ENCODE data around the gene NKTR.

- no peak for TF ChIP-seq CTCF (IDR thresholded peaks at IDR 0.05)
- no peak for TF ChIP-seq POLR2A (IDR thresholded peaks at IDR 0.05)
- TF ChIP-seq POLR2AphosphoS5 (IDR thresholded peaks at IDR 0.05), result no peak
- TF ChIP-seq EP300 (IDR thresholded peaks at IDR 0.05), result no peak
These were observed 93.9 kb downstream of the NKTR start for GRCh38 chr3:42694366-42694765.

All from upper lobe of left lung (tissue), 4 donors.